HCT116 (cell line): ENCODE measurements around the gene SLC25A12. TPM values are rescaled to one million over a fixed set of nuclear protein-coding genes. Genes with fewer than 3 reads are reported as not detected.
"Not testable (repeated sequence)": the region's sequence is repeated elsewhere in the genome, so short reads cannot be mapped to it uniquely, and the experiment has no call there.

ENCODE experiments used
- ATAC-seq: fragments of 200-7000 bp; cut with Tn5 transposase; 2 replicates; pipeline ENCODE4 v1.9.1; 2020; ENCODE audit warnings: mild to moderate bottlenecking, moderate library complexity
- BruUV-seq: library from RNA; stranded (reverse); fragments of 400-500 nt; replicated peaks from 2 replicates; lab custom pipeline; 2021; lab: Mats Ljungman, UMichigan
- CTCF ChIA-PET: fragments of 300-600 bp; sonication (Branson Sonifier 250); formaldehyde crosslinking; loops from one replicate; lab custom pipeline; 2021; ENCODE audit warnings: antibody characterized with exemption; lab: Charles Lee
- POLR2A ChIA-PET: fragments of 300-600, 350-600 bp; sonication (Branson Sonifier 250); formaldehyde crosslinking; loops from one replicate; lab custom pipeline; 2021; ENCODE audit warnings: antibody characterized with exemption; lab: Charles Lee
- RAD21 ChIA-PET, 2 experiments: fragments of 300-600 bp; sonication (Branson Sonifier 250); formaldehyde crosslinking; loops; one replicate each; lab custom pipeline; 2023; ENCODE audit warnings: low total read pairs in 2 of 2; ENCODE audit not compliant: uncharacterized antibody in 2 of 2, unreplicated experiment in 2 of 2, low non-redundant PET in 1 of 2; lab: Charles Lee
- DNase-seq: peaks from one replicate; pipeline ENCODE4 v3.0.0-alpha.2; 2010; ENCODE audit warnings: low read depth, low spot score
- H2AFZ ChIP-seq: fragments of 200-600 bp; shearing (Covaris generic), sonication (generic); 2 replicates; pipeline ENCODE4 v1.6.1; 2017; ENCODE audit warnings: low read depth, mixed run types, mixed read lengths, antibody characterized with exemption, low read length; ENCODE audit not compliant: poor library complexity, severe bottlenecking
- H3K27ac ChIP-seq: 2 replicates; pipeline ENCODE4 v1.5.1; 2012; ENCODE audit warnings: low read depth, low read length
- H3K27me3 ChIP-seq: fragments of 200-600 bp; sonication (generic); 2 replicates; pipeline ENCODE4 v1.6.1; 2016; ENCODE audit warnings: mixed run types, low read length, mixed read lengths; ENCODE audit not compliant: insufficient read depth
- H3K36me3 ChIP-seq, 2 experiments: fragments of 200-500 bp in 1 of 2; fragments of 200-600 bp in 1 of 2; sonication (Bioruptor generic) in 1 of 2; sonication (generic) in 1 of 2; 2 replicates each; pipeline versions ENCODE4 v1.5.1 to v1.6.1; 2014 to 2016; ENCODE audit warnings: low read length in 2 of 2, inconsistent platforms in 1 of 2, mixed read lengths in 1 of 2, mixed run types in 1 of 2; ENCODE audit not compliant: insufficient read depth in 2 of 2, control insufficient read depth in 1 of 2
- H3K4me1 ChIP-seq, 2 experiments: fragments of 200-600 bp in 1 of 2; sonication (generic) in 1 of 2; 2 replicates each; pipeline versions ENCODE4 v1.5.1 to v1.6.1; 2012 to 2017; ENCODE audit warnings: low read length in 2 of 2, inconsistent platforms in 1 of 2, mild to moderate bottlenecking in 1 of 2, mixed read lengths in 1 of 2, mixed run types in 1 of 2, moderate library complexity in 1 of 2; ENCODE audit not compliant: insufficient read depth in 2 of 2, control insufficient read depth in 1 of 2
- H3K4me2 ChIP-seq: fragments of 200-600 bp; sonication (generic); 2 replicates; pipeline ENCODE4 v1.6.1; 2017; ENCODE audit warnings: mixed run types, low read length, mixed read lengths
- H3K4me3 ChIP-seq, 2 experiments: fragments of 200-600 bp in 1 of 2; sonication (generic) in 1 of 2; replicated peaks in 1 of 2; 2 replicates each; pipeline ENCODE4 v1.5.1; 2011 to 2016; ENCODE audit warnings: low read length in 2 of 2, control low read depth in 1 of 2, low read depth in 1 of 2, mild to moderate bottlenecking in 1 of 2, mixed read lengths in 1 of 2, mixed run types in 1 of 2
- H3K79me2 ChIP-seq: fragments of 200-600 bp; sonication (generic); 2 replicates; pipeline ENCODE4 v1.6.1; 2017; ENCODE audit warnings: mild to moderate bottlenecking, mixed run types, low read length, moderate library complexity, mixed read lengths; ENCODE audit not compliant: insufficient read depth
- H3K9ac ChIP-seq: fragments of 200-600 bp; sonication (generic); 2 replicates; pipeline ENCODE4 v1.6.1; 2016; ENCODE audit warnings: low read length, mixed read lengths
- H3K9me2 ChIP-seq: fragments of 200-600 bp; sonication (generic), shearing (Covaris generic); 2 replicates; pipeline ENCODE4 v1.6.1; 2017; ENCODE audit warnings: mixed run types, mild to moderate bottlenecking, moderate library complexity; ENCODE audit not compliant: insufficient read depth
- H3K9me3 ChIP-seq, 2 experiments: fragments of 200-500 bp in 1 of 2; fragments of 200-600 bp in 1 of 2; sonication (Bioruptor generic) in 1 of 2; sonication (generic) in 1 of 2; 2 replicates each; pipeline ENCODE4 v1.6.1; 2014 to 2017; ENCODE audit warnings: low read length in 2 of 2, mixed read lengths in 2 of 2, inconsistent platforms in 1 of 2, low read depth in 1 of 2, mild to moderate bottlenecking in 1 of 2, mixed run types in 1 of 2, moderate library complexity in 1 of 2; ENCODE audit not compliant: control insufficient read depth in 1 of 2, insufficient read depth in 1 of 2
- H4K20me1 ChIP-seq: fragments of 200-600 bp; sonication (generic), shearing (Covaris generic); 2 replicates; pipeline ENCODE4 v1.6.1; 2017; ENCODE audit warnings: mixed run types, mild to moderate bottlenecking, moderate library complexity; ENCODE audit not compliant: insufficient read depth
- EGR1 ChIP-seq: IDR thresholded peaks from 2 replicates; pipeline ENCODE4 v1.6.1; 2012; ENCODE audit warnings: low read depth
- EZH2phosphoT487 ChIP-seq: fragments of 200-600 bp; IDR thresholded peaks from 2 replicates; pipeline ENCODE4 v1.6.1; 2018; ENCODE audit warnings: antibody characterized with exemption, borderline replicate concordance
- FOSL1 ChIP-seq: IDR thresholded peaks from 2 replicates; pipeline ENCODE4 v1.6.1; 2012; ENCODE audit warnings: low read depth
- SP1 ChIP-seq: IDR thresholded peaks from 2 replicates; pipeline ENCODE4 v1.6.1; 2012; ENCODE audit warnings: low read depth
- TCF7L2 ChIP-seq: IDR thresholded peaks from 2 replicates; pipeline ENCODE4 v1.7.0; 2011; ENCODE audit warnings: borderline replicate concordance, inconsistent platforms; ENCODE audit not compliant: insufficient read depth, insufficient read length; ENCODE audit errors: extremely low read depth
- intact Hi-C: fragments of 100-400 bp; cut with micrococcal nuclease; formaldehyde crosslinking; loops from 2 replicates; pipeline ENCODE4 v1.10.0; 2022
- total RNA-seq: library from RNA; stranded (reverse); gene quantifications from one replicate; pipeline ENCODE4 v1.2.1, GENCODE V29; 2021; ENCODE audit not compliant: unreplicated experiment
- TF ChIP-seq, protein P1 (sequence below), 3 experiments: fragments of 200-600 bp in 1 of 3; sonication (generic) in 1 of 3; IDR thresholded peaks in 2 of 3; conservative IDR thresholded peaks in 1 of 3; 2 replicates each; pipeline ENCODE4 v1.5.1; 2012 to 2017; ENCODE audit warnings: low read depth in 2 of 3, low read length in 2 of 3, antibody characterized with exemption in 1 of 3, borderline replicate concordance in 1 of 3, control low read depth in 1 of 3, mild to moderate bottlenecking in 1 of 3, mixed read lengths in 1 of 3, mixed run types in 1 of 3, moderate library complexity in 1 of 3; ENCODE audit not compliant: insufficient read depth in 1 of 3

SLC25A12 gene
- total RNA-seq, 1 experiment from 2014 or later: 16.0 TPM

DNA sequence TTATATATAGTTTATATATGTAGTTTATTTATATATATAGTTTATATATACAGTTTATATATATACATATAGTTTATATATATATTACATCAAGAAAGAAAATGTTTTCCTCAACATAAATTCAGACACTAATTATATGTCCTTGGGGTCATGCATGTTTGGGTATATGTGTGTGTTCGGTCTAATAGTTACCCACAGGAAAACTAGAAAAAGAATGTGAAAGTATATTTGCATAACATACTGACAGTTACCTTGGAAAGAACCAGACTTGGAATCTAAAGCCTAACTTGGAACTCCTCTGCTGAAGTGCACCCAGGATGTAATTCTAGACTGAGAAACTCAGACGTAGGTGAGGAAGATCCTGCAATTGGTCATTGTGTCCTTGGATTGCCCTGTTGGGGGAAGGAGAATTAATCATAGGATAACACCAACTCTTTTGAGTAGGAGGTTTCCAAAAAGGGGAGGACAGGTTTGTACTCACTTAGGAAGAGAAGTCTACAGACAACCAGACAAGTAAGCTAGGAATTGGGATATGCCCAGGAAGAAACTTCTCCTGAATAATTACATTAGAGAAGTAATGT, 8.9 kb upstream of the SLC25A12 start:
- Histone ChIP-seq H3K4me1 (peaks cover 0 to 7% of the 10 kb centered on the region in 2 experiments; a peak in 2 of 4 replicates), H3K79me2 (no peaks in the 10 kb centered on the region), H2AFZ (no peak overlapping the region), H3K9ac (no peak overlapping the region), H3K9me2 (no peaks in the 10 kb centered on the region), H3K27ac (no peak overlapping the region), H3K4me2 (no peak overlapping the region), H3K9me3 (no peaks in the 10 kb centered on the region)
- ChIA-PET POLR2A (no interaction called here), RAD21 (no interaction called here), CTCF (no interaction called here)
- BruUV-seq: no TSS peak
- intact Hi-C loops: no loop called here
- ATAC-seq (no peak), DNase-seq (no peak)
- TF ChIP-seq FOSL1: no peak
- TF ChIP-seq EZH2phosphoT487: no peak
- TF ChIP-seq, protein P1, sequence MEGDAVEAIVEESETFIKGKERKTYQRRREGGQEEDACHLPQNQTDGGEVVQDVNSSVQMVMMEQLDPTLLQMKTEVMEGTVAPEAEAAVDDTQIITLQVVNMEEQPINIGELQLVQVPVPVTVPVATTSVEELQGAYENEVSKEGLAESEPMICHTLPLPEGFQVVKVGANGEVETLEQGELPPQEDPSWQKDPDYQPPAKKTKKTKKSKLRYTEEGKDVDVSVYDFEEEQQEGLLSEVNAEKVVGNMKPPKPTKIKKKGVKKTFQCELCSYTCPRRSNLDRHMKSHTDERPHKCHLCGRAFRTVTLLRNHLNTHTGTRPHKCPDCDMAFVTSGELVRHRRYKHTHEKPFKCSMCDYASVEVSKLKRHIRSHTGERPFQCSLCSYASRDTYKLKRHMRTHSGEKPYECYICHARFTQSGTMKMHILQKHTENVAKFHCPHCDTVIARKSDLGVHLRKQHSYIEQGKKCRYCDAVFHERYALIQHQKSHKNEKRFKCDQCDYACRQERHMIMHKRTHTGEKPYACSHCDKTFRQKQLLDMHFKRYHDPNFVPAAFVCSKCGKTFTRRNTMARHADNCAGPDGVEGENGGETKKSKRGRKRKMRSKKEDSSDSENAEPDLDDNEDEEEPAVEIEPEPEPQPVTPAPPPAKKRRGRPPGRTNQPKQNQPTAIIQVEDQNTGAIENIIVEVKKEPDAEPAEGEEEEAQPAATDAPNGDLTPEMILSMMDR (IDR thresholded peaks at IDR 0.05 in 2 of 3, conservative IDR thresholded peaks at IDR 0.05 in 1 of 3; ENCODE audit: borderline replicate concordance in 1 of 3, insufficient read depth in 1 of 3, low read depth in 2 of 3, low read length in 2 of 3): no peak
- no peak for TF ChIP-seq TCF7L2
- TF ChIP-seq EGR1: no peak
- TF ChIP-seq SP1: no peak
- TF ChIP-seq, all 23 proteins: peak for 0
- H3K4me3 ChIP-seq: no peak overlapping the region
- H3K36me3 ChIP-seq: no peaks in the 10 kb centered on the region
- no peaks in the 10 kb centered on the region for H4K20me1 ChIP-seq
- H3K27me3 ChIP-seq: no peaks in the 10 kb centered on the region

DNA sequence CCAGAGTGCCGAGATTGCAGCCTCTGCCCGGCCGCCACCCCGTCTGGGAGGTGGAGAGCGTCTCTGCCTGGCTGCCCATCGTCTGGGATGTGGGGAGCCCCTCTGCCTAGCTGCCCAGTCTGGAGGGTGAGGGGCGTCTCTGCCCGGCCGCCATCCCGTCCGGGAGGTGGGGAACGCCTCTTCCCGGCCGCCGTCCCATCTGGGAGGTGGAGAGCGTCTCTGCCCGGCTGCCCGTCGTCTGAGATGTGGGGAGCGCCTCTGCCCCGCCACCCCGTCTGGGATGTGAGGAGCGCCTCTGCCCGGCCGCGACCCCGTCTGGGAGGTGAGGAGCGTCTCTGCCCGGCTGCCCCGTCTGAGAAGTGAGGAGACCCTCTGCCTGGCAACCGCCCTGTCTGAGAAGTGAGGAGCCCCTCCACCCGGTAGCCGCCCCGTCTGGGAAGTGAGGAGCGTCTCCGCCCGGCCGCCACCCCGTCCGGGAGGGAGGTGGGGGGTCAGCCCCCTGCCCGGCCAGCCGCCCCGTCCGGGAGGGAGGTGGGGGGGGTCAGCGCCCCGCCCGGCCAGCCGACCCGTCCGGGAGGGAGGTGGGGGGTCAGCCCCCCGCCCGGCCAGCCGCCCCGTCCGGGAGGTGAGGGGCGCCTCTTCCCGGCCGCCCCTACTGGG, 5.7 kb upstream of the SLC25A12 start:
- H3K4me3 ChIP-seq, DNase-seq, CTCF ChIA-PET, H2AFZ ChIP-seq, H3K9ac ChIP-seq, H3K4me1 ChIP-seq, ATAC-seq, H3K36me3 ChIP-seq, H3K9me2 ChIP-seq, H3K79me2 ChIP-seq, intact Hi-C loops, RAD21 ChIA-PET, BruUV-seq, H3K9me3 ChIP-seq, H3K27ac ChIP-seq, H3K4me2 ChIP-seq, H4K20me1 ChIP-seq, POLR2A ChIA-PET, H3K27me3 ChIP-seq: not testable (repeated sequence)
